ENCODE results near the gene ARRDC1. TPM values are rescaled to one million over a fixed set of nuclear protein-coding genes. Genes with fewer than 3 reads are reported as not detected.
A peak's percentile ranks its signal among the peaks of the same experiment; 100 is the strongest.
"Not testable (repeated sequence)": the region's sequence is repeated elsewhere in the genome, so short reads cannot be mapped to it uniquely, and the experiment has no call there.

ARRDC1 gene
- total RNA-seq, result 84.2 and 110 TPM in 2 replicates

GRCh38 chr9:137605121-137606004, at the start of gene ARRDC1:
Gene ARRDC1 (plus strand): TSS chr9:137605686. CDS start chr9:137605718, 32 bp downstream.
- DNase-seq (ENCODE audit: low read depth), result peak; percentile 61
- peaks cover 5% of the 10 kb centered on the region for H3K27me3 ChIP-seq (ENCODE audit: control insufficient read depth, insufficient read depth, low read length)
- no peaks in the 10 kb centered on the region for H3K36me3 ChIP-seq (ENCODE audit: control insufficient read depth, insufficient read depth, low read length)
- peak within 1 kb of the TSS; percentile 62 for H3K4me3 ChIP-seq (ENCODE audit: low read depth, low read length)
- TF ChIP-seq CTCF (IDR thresholded peaks at IDR 0.05; ENCODE audit: insufficient read depth, low read length, poor library complexity, severe bottlenecking), result no peak

GRCh38 chr9:137556069-137556838, 49.2 kb upstream of the ARRDC1 start:
- no peak for DNase-seq (ENCODE audit: low read depth)
- peaks cover 2% of the 10 kb centered on the region for H3K36me3 ChIP-seq (ENCODE audit: control insufficient read depth, insufficient read depth, low read length)
- TF ChIP-seq CTCF (IDR thresholded peaks at IDR 0.05; ENCODE audit: insufficient read depth, low read length, poor library complexity, severe bottlenecking), result no peak

GRCh38 chr9:137558127-137558526, 47.4 kb upstream of the ARRDC1 start:
- no peak for DNase-seq (ENCODE audit: low read depth)
- TF ChIP-seq CTCF (IDR thresholded peaks at IDR 0.05; ENCODE audit: insufficient read depth, low read length, poor library complexity, severe bottlenecking), result no peak
- Histone ChIP-seq H3K27me3 (ENCODE audit: control insufficient read depth, insufficient read depth, low read length) (no peaks in the 10 kb centered on the region), H3K4me3 (ENCODE audit: low read depth, low read length) (no peak overlapping the region), H3K36me3 (ENCODE audit: control insufficient read depth, insufficient read depth, low read length) (peaks cover 2% of the 10 kb centered on the region)

More at GRCh38 chr9:137556069-137556838, 49.2 kb upstream of the ARRDC1 start:
- Histone ChIP-seq H3K4me3 (ENCODE audit: low read depth, low read length) (no peak overlapping the region), H3K27me3 (ENCODE audit: control insufficient read depth, insufficient read depth, low read length) (no peaks in the 10 kb centered on the region)

GRCh38 chr9:137564134-137564533, 41.4 kb upstream of the ARRDC1 start:
- TF ChIP-seq CTCF (IDR thresholded peaks at IDR 0.05; ENCODE audit: insufficient read depth, low read length, poor library complexity, severe bottlenecking), result no peak
- Histone ChIP-seq H3K36me3 (ENCODE audit: control insufficient read depth, insufficient read depth, low read length) (no peaks in the 10 kb centered on the region), H3K4me3 (ENCODE audit: low read depth, low read length) (no peak overlapping the region), H3K27me3 (ENCODE audit: control insufficient read depth, insufficient read depth, low read length) (no peaks in the 10 kb centered on the region)
- no peak for DNase-seq (ENCODE audit: low read depth)

GRCh38 chr9:137564817-137565411, 40.6 kb upstream of the ARRDC1 start:
- Histone ChIP-seq H3K36me3 (ENCODE audit: control insufficient read depth, insufficient read depth, low read length) (no peaks in the 10 kb centered on the region), H3K27me3 (ENCODE audit: control insufficient read depth, insufficient read depth, low read length) (no peaks in the 10 kb centered on the region), H3K4me3 (ENCODE audit: low read depth, low read length) (no peak overlapping the region)
- DNase-seq (ENCODE audit: low read depth), result no peak
- TF ChIP-seq CTCF (IDR thresholded peaks at IDR 0.05; ENCODE audit: insufficient read depth, low read length, poor library complexity, severe bottlenecking), result no peak

GRCh38 chr9:137568445-137568844, 37.0 kb upstream of the ARRDC1 start:
- DNase-seq (ENCODE audit: low read depth); H3K36me3 ChIP-seq (ENCODE audit: control insufficient read depth, insufficient read depth, low read length): not testable (repeated sequence)

More at GRCh38 chr9:137568445-137568844, 37.0 kb upstream of the ARRDC1 start:
- not testable (repeated sequence) for H3K4me3 ChIP-seq (ENCODE audit: low read depth, low read length); H3K27me3 ChIP-seq (ENCODE audit: control insufficient read depth, insufficient read depth, low read length)
